Measurements from ENCODE around the gene DOCK1. TPM values are rescaled to one million over a fixed set of nuclear protein-coding genes. Genes with fewer than 3 reads are reported as not detected.

DOCK1 gene
- total RNA-seq, 2 donors from 2014 or later: 72.4 to 89.3 TPM

DNA sequence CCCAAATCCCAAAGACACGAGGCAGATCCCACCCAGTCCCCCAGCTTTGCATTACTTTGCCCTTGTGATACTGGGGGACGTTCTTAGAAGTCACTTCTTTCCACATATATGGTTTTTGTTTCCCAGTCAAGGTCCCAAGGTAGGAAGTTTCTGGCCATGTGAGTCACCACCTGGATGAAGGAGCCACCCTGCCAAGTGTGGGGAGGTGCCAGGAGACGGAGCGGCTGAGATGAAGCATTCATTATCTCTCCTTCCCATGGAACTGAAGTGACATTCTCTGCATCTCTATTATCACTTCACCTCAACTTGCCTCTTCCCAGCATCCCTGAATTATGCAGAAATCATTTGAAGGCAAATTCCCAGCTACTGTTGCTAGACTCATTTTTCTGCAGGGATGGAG, 427.4 kb downstream of the DOCK1 start:
- peaks cover 2% of the 10 kb centered on the region for H3K4me1 Mint-ChIP-seq
- no peaks in the 10 kb centered on the region for H3K36me3 ChIP-seq (ENCODE audit: control insufficient read depth, insufficient read depth, low read length)
- peaks cover 1% of the 10 kb centered on the region for H3K4me1 ChIP-seq (ENCODE audit: control insufficient read depth, insufficient read depth, low read length)
- H3K9ac ChIP-seq (ENCODE audit: extremely low read depth, low read length, poor library complexity, severe bottlenecking): no peak overlapping the region
- no peak overlapping the region for H3K27ac ChIP-seq (ENCODE audit: low read depth, low read length)
- peaks cover 7% of the 10 kb centered on the region for H3K36me3 Mint-ChIP-seq (ENCODE audit: low read depth)
- H3K27ac Mint-ChIP-seq: no peak overlapping the region
- H3K27me3 ChIP-seq (ENCODE audit: control insufficient read depth, insufficient read depth, low read length, poor library complexity, severe bottlenecking): no peaks in the 10 kb centered on the region
- H3K27me3 Mint-ChIP-seq (ENCODE audit: insufficient read depth): no peaks in the 10 kb centered on the region
- TF ChIP-seq, protein P1, sequence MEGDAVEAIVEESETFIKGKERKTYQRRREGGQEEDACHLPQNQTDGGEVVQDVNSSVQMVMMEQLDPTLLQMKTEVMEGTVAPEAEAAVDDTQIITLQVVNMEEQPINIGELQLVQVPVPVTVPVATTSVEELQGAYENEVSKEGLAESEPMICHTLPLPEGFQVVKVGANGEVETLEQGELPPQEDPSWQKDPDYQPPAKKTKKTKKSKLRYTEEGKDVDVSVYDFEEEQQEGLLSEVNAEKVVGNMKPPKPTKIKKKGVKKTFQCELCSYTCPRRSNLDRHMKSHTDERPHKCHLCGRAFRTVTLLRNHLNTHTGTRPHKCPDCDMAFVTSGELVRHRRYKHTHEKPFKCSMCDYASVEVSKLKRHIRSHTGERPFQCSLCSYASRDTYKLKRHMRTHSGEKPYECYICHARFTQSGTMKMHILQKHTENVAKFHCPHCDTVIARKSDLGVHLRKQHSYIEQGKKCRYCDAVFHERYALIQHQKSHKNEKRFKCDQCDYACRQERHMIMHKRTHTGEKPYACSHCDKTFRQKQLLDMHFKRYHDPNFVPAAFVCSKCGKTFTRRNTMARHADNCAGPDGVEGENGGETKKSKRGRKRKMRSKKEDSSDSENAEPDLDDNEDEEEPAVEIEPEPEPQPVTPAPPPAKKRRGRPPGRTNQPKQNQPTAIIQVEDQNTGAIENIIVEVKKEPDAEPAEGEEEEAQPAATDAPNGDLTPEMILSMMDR (conservative IDR thresholded peaks at IDR 0.05): no peak
- WGBS, 2 experiments (ENCODE audit: insufficient coverage in 1 of 2, insufficient read length in 1 of 2): 80 to 87% methylated on average over 1 to 4 of the region's 4 CpGs
- no peak overlapping the region for H3K4me3 Mint-ChIP-seq
- H3K4me3 ChIP-seq (ENCODE audit: low read length): no peak overlapping the region
- DNase-seq: no peak
- no peaks in the 10 kb centered on the region for H3K9me3 ChIP-seq (ENCODE audit: control insufficient read depth, low read length)
- no peaks in the 10 kb centered on the region for H3K9me3 Mint-ChIP-seq

DNA sequence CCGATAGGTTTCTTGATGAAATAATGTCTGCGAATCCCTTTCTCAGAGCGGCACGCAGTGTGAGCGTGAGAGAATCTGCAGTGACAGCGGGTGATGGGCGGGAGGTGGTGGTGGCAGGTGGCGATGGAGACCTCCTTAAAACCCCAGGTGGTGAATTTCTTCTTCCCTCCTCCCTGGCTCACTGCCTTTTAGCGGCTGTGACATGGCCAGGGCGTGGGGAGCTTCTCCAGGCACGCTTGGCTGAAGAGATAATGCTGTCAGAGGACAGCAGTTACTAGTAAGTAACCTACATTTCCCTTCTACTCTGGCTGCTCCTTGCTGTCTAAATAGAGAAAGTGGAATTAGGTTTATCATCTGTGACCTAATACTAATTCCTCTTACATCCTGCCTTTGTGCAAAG, 432.6 kb downstream of the DOCK1 start:
- Mint-ChIP-seq H3K4me1 (peaks cover 11% of the 10 kb centered on the region), H3K27ac (no peak overlapping the region), H3K9me3 (no peaks in the 10 kb centered on the region), H3K36me3 (ENCODE audit: low read depth) (peaks cover 3% of the 10 kb centered on the region), H3K27me3 (ENCODE audit: insufficient read depth) (no peaks in the 10 kb centered on the region), H3K4me3 (no peak overlapping the region)
- Histone ChIP-seq H3K9ac (ENCODE audit: extremely low read depth, low read length, poor library complexity, severe bottlenecking) (no peak overlapping the region), H3K9me3 (ENCODE audit: control insufficient read depth, low read length) (no peaks in the 10 kb centered on the region), H3K4me3 (ENCODE audit: low read length) (no peak overlapping the region), H3K36me3 (ENCODE audit: control insufficient read depth, insufficient read depth, low read length) (no peaks in the 10 kb centered on the region), H3K27ac (ENCODE audit: low read depth, low read length) (no peak overlapping the region), H3K4me1 (ENCODE audit: control insufficient read depth, insufficient read depth, low read length) (peaks cover 3% of the 10 kb centered on the region), H3K27me3 (ENCODE audit: control insufficient read depth, insufficient read depth, low read length, poor library complexity, severe bottlenecking) (no peaks in the 10 kb centered on the region)
- DNase-seq: peak; percentile 57
- WGBS, 2 experiments (ENCODE audit: insufficient coverage in 1 of 2, insufficient read length in 1 of 2): 78 to 86% methylated on average over 9 to 10 of the region's 11 CpGs
- TF ChIP-seq, protein P1 (conservative IDR thresholded peaks at IDR 0.05): no peak

- no peak for DNase-seq
- Mint-ChIP-seq H3K36me3 (ENCODE audit: low read depth) (peaks cover 5% of the 10 kb centered on the region), H3K27me3 (ENCODE audit: insufficient read depth) (no peaks in the 10 kb centered on the region), H3K27ac (no peak overlapping the region), H3K4me1 (peaks cover 11% of the 10 kb centered on the region), H3K9me3 (no peaks in the 10 kb centered on the region), H3K4me3 (no peak overlapping the region)
- Histone ChIP-seq H3K4me1 (ENCODE audit: control insufficient read depth, insufficient read depth, low read length) (peaks cover 3% of the 10 kb centered on the region), H3K9me3 (ENCODE audit: control insufficient read depth, low read length) (no peaks in the 10 kb centered on the region), H3K9ac (ENCODE audit: extremely low read depth, low read length, poor library complexity, severe bottlenecking) (no peak overlapping the region), H3K27ac (ENCODE audit: low read depth, low read length) (no peak overlapping the region), H3K27me3 (ENCODE audit: control insufficient read depth, insufficient read depth, low read length, poor library complexity, severe bottlenecking) (no peaks in the 10 kb centered on the region), H3K36me3 (ENCODE audit: control insufficient read depth, insufficient read depth, low read length) (no peaks in the 10 kb centered on the region), H3K4me3 (ENCODE audit: low read length) (no peak overlapping the region)
- WGBS, 2 experiments (ENCODE audit: insufficient coverage in 1 of 2, insufficient read length in 1 of 2): 95% methylated on average over 9 of the region's 10 CpGs
- TF ChIP-seq, protein P1 (conservative IDR thresholded peaks at IDR 0.05): no peak
These were observed 433.3 kb downstream of the DOCK1 start for GRCh38 chr10:127338399-127339110.

Data from endodermal cell (in vitro differentiated cells).